A549 treated with Mapracorat at 1 μM for 4 hours (cell line): Measurements from ENCODE around the gene ZNF665. TPM values are rescaled to one million over a fixed set of nuclear protein-coding genes. Genes with fewer than 3 reads are reported as not detected.

Source experiments
- total RNA-seq: library from RNA; stranded (reverse); fragments of 200-300 nt; extraction: Qiagen RNA extraction; gene quantifications from 5 replicates; pipeline ENCODE4 v1.2.3, GENCODE V29; 2022

ZNF665 gene
- total RNA-seq: not detected in 5 replicates

DNA sequence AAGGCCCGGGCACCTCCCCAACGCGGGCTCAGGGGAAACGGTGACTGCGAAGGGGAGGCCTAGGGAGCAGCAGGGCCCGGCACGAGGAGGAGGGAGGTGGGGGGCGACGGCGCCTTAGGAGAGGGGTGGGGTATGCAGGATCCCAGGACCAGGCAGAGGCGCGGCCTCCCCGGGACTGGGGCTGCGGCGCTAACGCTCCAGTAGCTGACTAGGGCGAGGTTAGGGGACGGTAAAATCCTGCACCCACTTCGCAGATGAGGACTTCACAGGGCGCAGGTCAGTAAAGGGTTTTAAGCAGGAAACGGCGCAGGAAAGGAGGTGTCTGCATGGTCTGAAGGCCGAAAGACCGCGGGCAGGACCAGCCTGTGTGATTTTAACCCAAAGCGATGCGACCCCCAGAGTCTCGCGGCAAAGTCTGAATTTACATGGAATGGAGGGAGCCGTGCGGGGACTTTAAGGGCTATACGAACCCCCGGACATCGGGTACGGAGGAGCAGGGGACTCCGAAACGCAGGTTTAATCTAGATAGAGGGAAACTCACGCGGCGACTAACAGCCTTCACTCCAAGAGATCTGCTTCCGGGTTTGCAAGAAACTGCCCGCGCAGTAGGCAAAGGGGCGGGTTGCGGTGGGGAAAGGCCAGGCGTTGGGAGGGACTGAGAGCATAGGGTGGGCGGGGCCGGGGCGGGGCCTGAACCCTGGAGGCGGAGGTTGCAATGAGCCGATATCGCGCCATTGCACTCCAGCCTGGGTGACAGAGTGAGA is at the start of gene ZNF665:
ZNF665 (minus strand) TSS at position 588 of the 764 bp plus-strand sequence. CDS start 10,460 bp downstream, outside the sequence.

DNA sequence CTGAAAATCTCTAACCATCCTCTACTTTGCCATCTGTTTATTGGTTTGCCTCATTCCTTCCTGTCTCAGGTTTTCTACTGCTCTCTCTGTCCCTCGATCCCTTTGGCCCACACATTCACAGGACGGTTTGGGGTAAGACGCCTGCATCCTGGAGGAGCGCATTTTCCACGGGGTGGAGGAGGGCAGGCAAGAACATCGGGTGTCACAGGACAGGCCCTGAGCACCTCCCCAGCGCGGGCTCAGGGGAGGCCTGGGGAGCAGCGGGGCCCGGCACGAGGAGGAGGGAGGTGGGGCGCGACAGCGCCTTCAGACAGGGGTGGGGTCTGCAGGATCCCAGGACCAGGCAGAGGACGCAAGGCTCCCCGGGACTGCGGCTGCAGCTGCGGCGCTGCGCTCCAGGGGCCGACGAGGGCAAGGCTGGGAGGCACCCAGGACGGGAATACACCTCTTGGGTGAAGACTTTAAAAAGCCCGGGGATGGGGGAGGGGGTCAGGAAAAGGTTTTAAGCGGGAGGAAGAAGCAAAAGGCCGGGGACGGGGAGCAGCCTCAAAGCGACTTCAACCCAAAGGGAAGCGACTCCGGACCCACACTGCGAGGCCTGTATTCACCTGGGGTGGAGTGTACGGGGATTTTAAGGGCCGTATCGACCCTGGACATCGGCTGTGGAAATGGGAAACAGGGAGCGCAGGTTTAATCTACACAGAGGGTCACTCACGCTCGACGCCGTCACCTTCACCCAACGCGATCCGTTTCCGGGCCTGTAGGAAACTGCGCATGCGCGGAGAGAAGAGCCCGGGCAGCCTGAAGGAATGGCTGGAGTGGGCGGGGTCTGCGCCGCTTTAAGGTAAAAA is 60.8 kb downstream of the ZNF665 start, which contains the start of gene ZNF415:
ZNF415 (minus strand) TSS at position 770 of the 851 bp plus-strand sequence. CDS start 10,234 bp downstream, outside the sequence.

Other genes with a start within 250 kb of the ZNF665 start
- 0.08 TPM in 1 of 5 replicates, not detected in the others for gene ZNF816, start 230.5 kb downstream of the ZNF665 start, total RNA-seq
- gene ERVV-1, start 179.4 kb downstream of the ZNF665 start, total RNA-seq: not detected in 5 replicates
- not detected in 5 replicates for gene ERVV-2, start 148.6 kb downstream of the ZNF665 start, total RNA-seq
- gene ZNF160, start 89.9 kb downstream of the ZNF665 start, total RNA-seq: 7.2 to 8.3 TPM (median 7.5 TPM) in 5 replicates
- not detected in 5 replicates for gene ZNF415, start 60.4 kb downstream of the ZNF665 start, total RNA-seq
- gene ZNF347, start 34.3 kb downstream of the ZNF665 start, total RNA-seq: not detected in 5 replicates
- not detected in 5 replicates for gene ZNF677, start 61.5 kb upstream of the ZNF665 start, total RNA-seq
- not detected in 5 replicates for gene VN1R2, start 64.9 kb upstream of the ZNF665 start, total RNA-seq
- gene VN1R4, start 74.4 kb upstream of the ZNF665 start, total RNA-seq: not detected in 5 replicates
- 3.1 to 4.3 TPM (median 3.5 TPM) in 5 replicates for gene ZNF845, start 140.4 kb upstream of the ZNF665 start, total RNA-seq
- 0.30 to 0.70 TPM (median 0.49 TPM) in 5 replicates for gene ZNF525, start 172.3 kb upstream of the ZNF665 start, total RNA-seq
- 3.1 to 4.9 TPM (median 4.1 TPM) in 5 replicates for gene ZNF765, start 201.8 kb upstream of the ZNF665 start, total RNA-seq
- gene ZNF761, start 238.6 kb upstream of the ZNF665 start, total RNA-seq: 7.0 to 9.0 TPM (median 8.4 TPM) in 5 replicates